Posterior vena cava (tissue), 2 donors: ENCODE data around the gene CYP27C1. TPM values are rescaled to one million over a fixed set of nuclear protein-coding genes. Genes with fewer than 3 reads are reported as not detected.
"Not testable (repeated sequence)": the region's sequence is repeated elsewhere in the genome, so short reads cannot be mapped to it uniquely, and the experiment has no call there.

ENCODE experiments used
- DNase-seq: peaks from one replicate; pipeline ENCODE4 v3.0.0-alpha.2; 2020; ENCODE audit warnings: low spot score
- intact Hi-C, 2 donors: fragments of 100-400 bp; cut with DNase I; formaldehyde crosslinking; loops; one replicate each; pipeline versions ENCODE4 v1.14.1 to v1.14.2; 2022 to 2023
- total RNA-seq, 2 donors: library from RNA; stranded (reverse); fragmentation: NEBNext Ultra II Directional; extraction: Animal tissue kit (Norgen Biotek cat#: 25700); gene quantifications; one replicate each; pipeline ENCODE4 v1.2.1, GENCODE V29; 2021
- donor health status: DM: yes; HTN: yes; CAD: no.
- donor health status: DM: yes; HTN: yes; CAD: no.

CYP27C1 gene
- total RNA-seq, 2 donors from 2014 or later = 0.29 to 0.88 TPM

DNA sequence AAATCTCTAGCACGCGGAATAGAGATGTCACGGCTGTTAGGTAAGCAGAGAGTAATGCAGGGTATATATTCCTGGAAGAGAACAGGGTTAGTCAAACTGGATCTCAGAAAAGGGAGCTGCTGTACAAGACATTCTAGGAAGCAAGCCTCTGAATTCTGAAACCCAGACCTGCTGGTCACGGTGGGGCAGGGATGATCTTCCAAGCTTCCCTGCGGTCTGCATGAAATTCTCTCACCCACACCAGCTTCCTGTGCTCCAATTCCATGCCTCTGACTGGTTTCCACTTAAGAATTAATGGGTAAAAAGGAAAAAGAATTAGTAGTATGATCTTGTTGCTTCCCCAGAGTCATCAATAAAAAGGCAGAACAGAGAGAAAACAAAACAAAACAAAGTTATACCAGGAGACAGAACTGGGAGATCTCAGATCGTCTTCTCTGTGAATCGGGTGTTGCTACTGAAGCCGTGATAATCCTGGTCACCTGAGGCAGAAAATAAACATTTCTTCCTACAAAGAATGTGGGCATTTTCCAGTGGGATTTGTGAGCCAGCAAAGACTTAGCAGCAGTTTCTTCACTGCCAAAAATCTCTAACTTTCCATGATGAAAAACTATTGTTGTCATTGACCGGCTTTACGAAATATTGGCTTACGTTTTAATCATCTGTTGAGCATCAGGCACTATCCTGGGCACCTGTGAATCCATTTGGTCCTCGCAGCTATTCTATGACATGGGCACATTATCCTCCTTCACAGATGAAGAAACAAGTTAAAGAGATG, 5.3 kb upstream of the CYP27C1 start:
- intact Hi-C loops = no loop called here
- no peak for DNase-seq

DNA sequence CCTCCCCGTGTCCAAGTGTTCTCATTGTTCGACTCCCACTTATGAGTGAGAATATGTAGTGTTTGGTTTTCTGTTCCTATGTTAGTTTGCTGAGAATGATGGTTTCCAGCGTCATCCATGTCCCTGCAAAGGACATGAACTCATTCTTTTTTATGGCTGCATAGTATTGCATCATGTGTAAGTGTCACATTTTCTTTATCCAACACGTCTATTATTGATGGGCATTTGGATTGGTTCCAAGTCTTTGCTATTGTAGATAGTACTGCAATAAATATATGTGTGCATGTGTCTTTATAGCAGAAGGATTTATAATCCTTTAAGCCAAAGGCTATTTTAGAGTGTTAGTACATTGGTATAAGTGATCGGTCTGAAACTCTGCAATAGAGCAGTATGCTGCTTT, 4.0 kb upstream of the CYP27C1 start:
- intact Hi-C loops, DNase-seq: not testable (repeated sequence)

DNA sequence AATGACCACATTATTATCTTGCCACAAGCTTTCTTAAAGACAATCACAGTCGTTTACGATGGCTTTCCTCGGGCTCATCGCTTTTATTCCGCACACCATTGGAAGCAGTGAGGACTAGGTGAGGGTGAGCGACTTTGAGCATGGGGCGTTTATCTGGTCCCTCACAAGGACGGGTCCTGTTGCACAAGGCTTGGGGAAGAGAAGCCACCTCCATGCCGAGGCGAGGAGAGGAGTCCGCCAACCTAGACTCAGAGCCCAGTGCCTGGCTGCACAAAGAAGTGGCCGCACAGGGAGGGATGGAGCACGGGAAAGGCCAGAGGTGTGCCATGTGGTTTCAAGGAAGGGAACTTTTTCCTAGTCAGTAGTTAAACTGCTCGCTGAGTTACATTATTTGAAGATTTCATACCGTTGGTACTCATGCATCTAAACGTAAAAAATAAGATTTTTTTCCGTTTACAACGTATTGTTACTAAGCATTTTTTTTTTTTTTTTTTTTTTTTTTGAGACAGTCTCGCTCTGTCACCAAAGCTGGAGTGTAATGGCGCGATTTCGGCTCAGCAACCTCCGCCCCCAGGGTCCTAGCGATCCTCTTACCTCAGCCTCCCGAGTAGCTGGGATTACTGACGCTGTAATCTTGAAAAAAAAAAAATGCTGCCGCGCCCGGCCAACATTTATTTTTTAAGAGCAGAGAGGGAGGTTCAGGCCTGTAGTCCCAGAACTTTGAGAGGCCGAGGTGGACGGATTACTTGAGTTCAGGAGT, 849 bp upstream of the CYP27C1 start:
- DNase-seq = no peak
- intact Hi-C loops = no loop called here

DNA sequence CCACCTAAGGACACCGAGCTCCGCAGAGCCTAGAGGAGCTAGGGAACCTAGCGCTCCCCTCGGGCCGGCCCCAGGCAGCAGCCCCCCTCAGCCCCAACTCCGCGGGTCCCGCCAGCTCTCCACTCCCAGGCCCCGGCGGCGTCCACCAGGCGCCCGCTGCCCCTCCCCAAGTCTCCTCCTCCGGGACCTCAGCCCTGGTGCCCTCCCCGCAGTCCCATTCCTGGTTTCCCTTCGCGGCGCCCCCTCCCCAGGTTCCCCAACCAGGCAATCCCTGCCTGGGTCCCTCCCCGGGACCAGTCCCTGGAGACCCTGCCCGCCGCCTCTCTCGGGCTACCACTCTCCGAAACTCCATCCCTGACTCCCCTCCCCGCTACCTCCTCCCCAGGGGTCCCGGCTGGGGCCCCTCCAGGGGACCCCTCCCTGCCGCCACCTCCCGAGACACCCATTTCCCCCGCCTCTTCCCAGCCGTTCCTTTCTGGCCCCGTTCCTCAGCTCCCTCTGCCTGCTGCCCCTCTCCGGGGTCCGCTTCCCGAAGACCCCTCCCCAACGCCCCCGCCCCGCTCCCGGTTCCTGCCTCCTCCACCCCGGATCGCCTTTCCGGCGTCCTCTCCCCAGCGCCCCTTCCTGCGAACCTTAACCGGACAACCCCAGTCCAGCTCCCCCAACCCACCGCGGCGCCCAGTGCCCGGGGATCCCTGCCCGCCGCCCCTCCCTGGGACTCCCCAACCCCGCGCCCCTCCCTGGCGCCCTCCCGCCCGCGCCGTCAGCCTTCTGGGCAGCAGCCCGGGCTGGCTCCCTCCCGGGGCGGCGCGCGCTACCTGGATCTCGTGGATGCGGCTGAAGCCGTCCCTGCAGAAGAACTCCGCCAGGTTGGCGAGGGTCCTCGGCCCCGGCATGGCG, 678 bp downstream of the CYP27C1 start:
- no peak for DNase-seq
- intact Hi-C loops = no loop called here

- intact Hi-C loops = no loop called here
Observed at GRCh38 chr2:127218812-127219170, 1.3 kb downstream of the CYP27C1 start.

GRCh38 chr2:127217470-127218325, 2.4 kb downstream of the CYP27C1 start:
- intact Hi-C loops = no loop called here

More at GRCh38 chr2:127218812-127219170, 1.3 kb downstream of the CYP27C1 start:
- DNase-seq = peak; percentile 81

DNA sequence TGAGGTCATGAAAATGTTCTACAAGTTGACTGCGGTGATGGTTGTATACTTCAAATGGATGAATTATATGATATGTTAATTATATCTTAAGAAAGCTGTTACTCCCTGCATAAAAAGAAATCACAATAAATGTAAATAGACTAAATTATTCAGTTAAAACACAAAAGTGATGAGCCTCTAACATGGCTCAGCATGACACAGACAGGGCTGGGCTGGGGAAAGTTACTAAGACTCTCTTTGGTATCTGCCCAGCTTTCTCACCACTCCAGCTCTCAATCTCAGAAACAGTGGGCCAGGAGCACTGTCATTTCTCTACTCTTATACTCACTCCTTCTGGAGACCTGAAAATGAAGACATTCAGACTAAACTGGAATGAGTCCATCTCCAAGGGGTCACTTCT, 3.5 kb downstream of the CYP27C1 start:
- no peak for DNase-seq
- intact Hi-C loops = no loop called here

More at GRCh38 chr2:127217470-127218325, 2.4 kb downstream of the CYP27C1 start:
- DNase-seq = no peak

- intact Hi-C loops = no loop called here
Observed at GRCh38 chr2:127216095-127216494, 4.0 kb downstream of the CYP27C1 start.

GRCh38 chr2:127214201-127214600, 5.9 kb downstream of the CYP27C1 start:
- intact Hi-C loops, DNase-seq: not testable (repeated sequence)

More at GRCh38 chr2:127216095-127216494, 4.0 kb downstream of the CYP27C1 start:
- no peak for DNase-seq

DNA sequence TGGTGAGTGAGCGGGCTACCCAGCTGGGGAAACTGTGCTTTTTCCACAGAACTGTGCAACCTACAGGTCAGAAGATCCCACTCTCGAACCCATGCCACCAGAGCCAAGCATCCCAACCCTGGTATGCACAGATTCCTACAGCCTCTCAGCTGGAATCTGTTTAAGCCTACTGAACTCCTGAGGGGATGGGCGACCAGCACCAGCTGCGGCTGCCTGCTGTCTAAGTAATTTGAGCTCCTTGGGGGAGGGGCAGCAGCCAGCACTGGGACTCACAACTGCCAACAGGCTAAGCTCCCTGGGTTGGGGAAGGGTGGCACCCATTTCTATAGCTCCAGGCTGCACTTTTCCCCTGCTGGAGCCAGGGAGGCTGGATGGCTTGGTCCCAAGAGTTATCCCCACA, 11.8 kb downstream of the CYP27C1 start:
- DNase-seq = no peak
- intact Hi-C loops = no loop called here

- intact Hi-C loops = no loop called here
- no peak for DNase-seq
Observed at GRCh38 chr2:127205218-127206125, 14.6 kb downstream of the CYP27C1 start.

DNA sequence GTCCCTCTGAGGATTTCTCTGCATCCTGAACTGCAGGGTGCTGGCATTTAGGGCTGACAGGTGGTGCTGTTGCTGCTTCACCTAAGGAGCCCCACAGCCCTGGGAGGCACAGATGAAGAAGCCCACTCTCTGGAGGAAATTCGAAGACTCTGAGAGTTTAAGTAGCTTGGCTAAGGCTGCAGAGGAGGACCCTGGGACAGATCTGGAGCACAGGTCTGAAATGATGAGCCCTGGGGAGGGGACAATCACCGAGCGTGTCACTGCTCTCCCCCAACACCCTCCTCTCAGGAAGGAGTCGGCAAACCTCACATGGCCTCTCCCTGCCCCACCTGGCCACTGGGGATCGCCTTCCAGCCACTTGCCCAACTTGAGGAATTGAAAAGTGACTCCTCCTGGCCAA, 18.6 kb downstream of the CYP27C1 start:
- intact Hi-C loops = no loop called here

DNA sequence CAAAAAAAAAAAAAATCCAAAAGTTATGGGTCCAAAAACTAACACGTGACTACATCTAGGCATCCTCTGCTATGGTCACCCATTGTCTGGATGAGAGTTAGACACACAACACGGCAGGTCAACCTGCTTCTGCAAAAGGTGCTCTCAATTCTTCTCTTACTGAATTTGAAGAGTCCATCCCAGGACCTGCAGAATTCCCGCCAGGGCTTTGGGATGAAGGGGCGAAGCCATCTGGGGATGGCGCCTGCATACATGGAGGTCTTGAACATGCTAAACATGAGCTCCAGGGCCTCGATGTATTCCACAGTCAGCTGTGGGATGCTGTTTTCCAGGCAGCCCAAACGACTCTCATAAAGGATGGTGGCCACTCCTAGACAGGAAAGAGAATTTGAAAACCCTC, 19.1 kb downstream of the CYP27C1 start:
- intact Hi-C loops = no loop called here
- DNase-seq = no peak

More for the DNA sequence above, 18.6 kb downstream of the CYP27C1 start:
- no peak for DNase-seq

- intact Hi-C loops = no loop called here
Observed at GRCh38 chr2:127199223-127199622, 20.9 kb downstream of the CYP27C1 start.

DNA sequence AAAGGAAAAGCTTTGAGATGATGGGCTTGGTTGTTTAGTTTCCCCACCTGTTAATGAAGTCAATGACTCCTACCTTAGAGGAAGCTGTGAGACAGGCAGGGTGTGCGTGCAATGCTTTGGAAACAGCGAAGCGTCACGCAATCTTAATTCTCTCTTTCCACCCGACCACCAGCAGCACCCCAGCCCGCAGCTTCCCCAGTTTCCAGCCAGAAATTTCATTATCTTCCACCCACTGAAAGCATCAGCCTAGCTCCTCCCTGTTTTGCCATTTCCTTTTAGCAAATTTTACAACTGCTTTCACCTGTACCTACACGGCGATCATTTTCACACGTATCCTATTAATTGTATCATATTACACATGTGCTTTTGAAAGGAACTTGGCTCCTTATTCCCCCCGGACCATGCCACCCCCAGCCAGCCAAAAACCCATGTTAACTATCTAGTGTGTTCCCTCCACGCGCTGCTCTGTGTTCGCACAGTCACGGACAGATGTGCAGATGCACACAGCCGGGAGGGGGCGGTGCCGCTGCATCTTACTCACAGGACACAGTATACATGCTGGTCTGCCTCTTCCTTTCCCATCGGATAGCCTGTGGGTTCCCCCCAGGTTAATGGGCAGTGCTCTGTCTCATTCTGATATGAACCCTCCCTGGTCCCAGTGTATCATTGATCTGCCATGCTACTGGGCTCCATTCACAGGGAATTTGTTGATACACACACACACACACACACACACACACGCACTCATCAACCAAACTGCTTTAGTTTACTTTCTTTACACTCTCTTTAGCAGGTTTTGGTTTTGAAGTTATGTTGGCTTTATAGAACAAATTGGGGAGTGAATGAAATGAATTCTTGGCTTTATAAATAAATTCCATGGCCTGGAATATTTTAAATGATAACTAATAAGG, 22.4 kb downstream of the CYP27C1 start:
- intact Hi-C loops = no loop called here

More at GRCh38 chr2:127199223-127199622, 20.9 kb downstream of the CYP27C1 start:
- no peak for DNase-seq

DNA sequence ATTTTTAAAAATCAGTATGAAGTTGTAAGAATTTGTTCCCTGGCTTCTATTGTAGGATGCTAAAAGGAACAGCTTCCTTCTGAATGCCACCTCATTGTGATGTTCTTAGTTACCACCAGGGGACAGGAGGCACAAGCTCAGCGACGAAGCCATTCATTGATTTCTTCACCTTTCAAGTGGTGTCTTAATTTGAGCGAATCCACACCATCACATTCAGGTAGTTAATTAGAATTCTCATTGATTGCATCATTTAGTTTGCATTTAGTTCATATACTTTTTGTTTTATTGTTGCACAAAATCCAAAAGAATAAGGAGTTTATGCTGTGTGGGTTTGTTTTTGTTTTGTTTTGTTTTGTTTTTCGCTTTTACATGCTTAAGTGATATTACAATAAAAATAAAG, 23.1 kb downstream of the CYP27C1 start:
- DNase-seq = no peak
- intact Hi-C loops = no loop called here

More for the DNA sequence above, 22.4 kb downstream of the CYP27C1 start:
- DNase-seq = peak; percentile 87

GRCh38 chr2:127196549-127196948, 23.6 kb downstream of the CYP27C1 start:
- intact Hi-C loops = no loop called here
- no peak for DNase-seq
